Esophagus squamous epithelium (tissue), 5 donors: Measurements from ENCODE around the gene RNF144A. TPM values are rescaled to one million over a fixed set of nuclear protein-coding genes. Genes with fewer than 3 reads are reported as not detected.

ENCODE experiments used
- DNase-seq: peaks from one replicate; lab custom pipeline; 2025; lab: John Stamatoyannopoulos, UW
- H3K27ac ChIP-seq, 4 donors: fragments of 200-600 bp; sonication (generic); one replicate each; pipeline ENCODE4 v1.5.1; 2016 to 2019; ENCODE audit warnings: mild to moderate bottlenecking in 1 of 4
- H3K27me3 ChIP-seq, 4 donors: fragments of 200-600 bp; sonication (generic); 1 replicate in 3 of 4; 2 replicates in 1 of 4; pipeline versions ENCODE4 v1.5.1 to v1.6.0; 2017 to 2021; ENCODE audit warnings: antibody characterized with exemption in 1 of 4
- H3K36me3 ChIP-seq, 3 donors: fragments of 200-600 bp; sonication (generic); one replicate each; pipeline ENCODE4 v1.5.1; 2016 to 2019
- H3K4me1 ChIP-seq, 3 donors: fragments of 200-600 bp; sonication (generic); one replicate each; pipeline ENCODE4 v1.5.1; 2017 to 2019
- H3K4me3 ChIP-seq, 4 donors: fragments of 200-600 bp; sonication (generic); 1 replicate in 3 of 4; 2 replicates in 1 of 4; pipeline ENCODE4 v1.5.1; 2016 to 2019; ENCODE audit warnings: mild to moderate bottlenecking in 2 of 4, moderate library complexity in 1 of 4
- H3K9me3 ChIP-seq, 3 donors: fragments of 200-600 bp; sonication (generic); one replicate each; pipeline ENCODE4 v1.5.1; 2016 to 2019
- CTCF ChIP-seq, 6 experiments: fragments of 450-650 bp in 4 of 6; fragments of 200-600 bp in 2 of 6; sonication (generic) in 2 of 6; IDR thresholded peaks; one replicate each; pipeline ENCODE4 v1.5.1; 2016 to 2019; ENCODE audit warnings: antibody characterized with exemption in 6 of 6, mild to moderate bottlenecking in 4 of 6, moderate library complexity in 4 of 6
- POLR2A ChIP-seq, 4 donors: fragments of 450-650 bp; IDR thresholded peaks; one replicate each; pipeline ENCODE4 v1.6.1; 2017; ENCODE audit warnings: antibody characterized with exemption in 4 of 4, mild to moderate bottlenecking in 4 of 4, moderate library complexity in 3 of 4
- WGBS, 2 donors: methylation state at CpG; one replicate each; pipeline ENCODE4 v1.1.5; 2018; 5-methylcytosine and 5-hydroxymethylcytosine counted together
- intact Hi-C: fragments of 100-400 bp; cut with DNase I; formaldehyde crosslinking; loops from one replicate; pipeline ENCODE4 v1.15.0; 2022
- total RNA-seq, 4 donors: library from RNA; depleted of rRNA; stranded (reverse); fragments of >200 nt; gene quantifications; one replicate each; pipeline ENCODE4 v1.1.0, GENCODE V29; 2016
- donor health status: DM: yes; HTN: yes; CAD: no.

Gene RNF144A
- total RNA-seq, 4 donors from 2014 or later, result 6.2 to 11.6 (median 8.2) TPM

- Histone ChIP-seq H3K27me3 (no peaks in the 10 kb centered on the region), H3K27ac (no peak overlapping the region), H3K4me3 (no peak overlapping the region), H3K36me3 (no peaks in the 10 kb centered on the region), H3K9me3 (no peaks in the 10 kb centered on the region), H3K4me1 (peaks cover 0 to 12% (median 4%) of the 10 kb centered on the region in 3 donors)
- no peak for DNase-seq
- TF ChIP-seq POLR2A (IDR thresholded peaks at IDR 0.05), result no peak
- TF ChIP-seq CTCF (IDR thresholded peaks at IDR 0.05), result no peak
- WGBS, 2 donors, result 87 to 90% methylated on average over 18 to 19 of the region's 19 CpGs
- intact Hi-C loops, result no loop called here
Measured at GRCh38 chr2:6965071-6965795, 48.0 kb downstream of the RNF144A start.

GRCh38 chr2:6966446-6966940, 49.3 kb downstream of the RNF144A start:
- no peak for DNase-seq
- no peak overlapping the region for H3K27ac ChIP-seq
- H3K36me3 ChIP-seq, result no peaks in the 10 kb centered on the region
- intact Hi-C loops, result no loop called here
- WGBS, 2 donors, result 69 to 80% methylated on average over 7 of the region's 7 CpGs
- H3K4me3 ChIP-seq, result no peak overlapping the region
- no peaks in the 10 kb centered on the region for H3K9me3 ChIP-seq
- H3K4me1 ChIP-seq, result no peaks in the 10 kb centered on the region
- TF ChIP-seq POLR2A (IDR thresholded peaks at IDR 0.05) (no peak), CTCF (IDR thresholded peaks at IDR 0.05) (no peak)
- no peaks in the 10 kb centered on the region for H3K27me3 ChIP-seq

- 57 to 91% methylated on average over 7 of the region's 7 CpGs for WGBS, 2 donors
- H3K4me1 ChIP-seq, result no peaks in the 10 kb centered on the region
- H3K27me3 ChIP-seq, result no peaks in the 10 kb centered on the region
- H3K27ac ChIP-seq, result no peak overlapping the region
- H3K4me3 ChIP-seq, result no peak overlapping the region
- no peaks in the 10 kb centered on the region for H3K36me3 ChIP-seq
- TF ChIP-seq POLR2A (IDR thresholded peaks at IDR 0.05) (no peak), CTCF (IDR thresholded peaks at IDR 0.05) (no peak)
- H3K9me3 ChIP-seq, result no peaks in the 10 kb centered on the region
- no peak for DNase-seq
- intact Hi-C loops, result no loop called here
Measured at GRCh38 chr2:6967301-6967700, 50.1 kb downstream of the RNF144A start.

- no peak for DNase-seq
- H3K27ac ChIP-seq, result no peak overlapping the region
- H3K36me3 ChIP-seq, result no peaks in the 10 kb centered on the region
- intact Hi-C loops, result no loop called here
- H3K9me3 ChIP-seq, result no peaks in the 10 kb centered on the region
- no peaks in the 10 kb centered on the region for H3K4me1 ChIP-seq
- no peaks in the 10 kb centered on the region for H3K27me3 ChIP-seq
- H3K4me3 ChIP-seq, result no peak overlapping the region
- TF ChIP-seq POLR2A (IDR thresholded peaks at IDR 0.05), result no peak
- TF ChIP-seq CTCF (IDR thresholded peaks at IDR 0.05), result no peak
- WGBS, 2 donors, result 91 to 98% methylated on average over 9 to 10 of the region's 10 CpGs
Measured at GRCh38 chr2:6968319-6969100, 51.3 kb downstream of the RNF144A start.

GRCh38 chr2:6970551-6970950, 53.3 kb downstream of the RNF144A start:
- Histone ChIP-seq H3K4me1 (no peaks in the 10 kb centered on the region), H3K27ac (no peak overlapping the region), H3K9me3 (no peaks in the 10 kb centered on the region), H3K36me3 (no peaks in the 10 kb centered on the region), H3K27me3 (no peaks in the 10 kb centered on the region), H3K4me3 (no peak overlapping the region)
- no peak for TF ChIP-seq POLR2A (IDR thresholded peaks at IDR 0.05)
- TF ChIP-seq CTCF (IDR thresholded peaks at IDR 0.05), result no peak
- no peak for DNase-seq
- 50 to 85% methylated on average over 1 of the region's 1 CpG for WGBS, 2 donors
- intact Hi-C loops, result no loop called here
